Thymus (tissue), 11 donors: ENCODE data around the gene RAPSN. TPM values are rescaled to one million over a fixed set of nuclear protein-coding genes. Genes with fewer than 3 reads are reported as not detected.
A peak's percentile ranks its signal among the peaks of the same experiment; 100 is the strongest.

ENCODE experiments used
- DNase-seq, 9 donors: peaks; one replicate each; pipeline ENCODE4 v3.0.0-alpha.2; 2013; ENCODE audit warnings: low spot score in 9 of 9, low read depth in 6 of 9, missing footprints in 1 of 9
- H3K27ac ChIP-seq, 2 donors: one replicate each; pipeline ENCODE4 v1.5.1; 2013; ENCODE audit warnings: control low read depth in 1 of 2, low read depth in 1 of 2, low read length in 1 of 2, mild to moderate bottlenecking in 1 of 2, moderate library complexity in 1 of 2
- H3K27me3 ChIP-seq, 2 donors: one replicate each; pipeline ENCODE4 v1.5.1; 2013; ENCODE audit warnings: low read length in 1 of 2; ENCODE audit not compliant: control insufficient read depth in 2 of 2, insufficient read depth in 1 of 2
- H3K36me3 ChIP-seq, 2 donors: one replicate each; pipeline ENCODE4 v1.5.1; 2013; ENCODE audit warnings: low read length in 1 of 2, mild to moderate bottlenecking in 1 of 2, moderate library complexity in 1 of 2; ENCODE audit not compliant: control insufficient read depth in 2 of 2, insufficient read depth in 2 of 2
- H3K4me1 ChIP-seq, 2 donors: one replicate each; pipeline ENCODE4 v1.5.1; 2013; ENCODE audit warnings: low read length in 2 of 2; ENCODE audit not compliant: control insufficient read depth in 2 of 2, insufficient read depth in 2 of 2
- H3K4me3 ChIP-seq, 2 donors: one replicate each; pipeline ENCODE4 v1.5.1; 2013; ENCODE audit warnings: low read length in 2 of 2, control low read depth in 1 of 2, mild to moderate bottlenecking in 1 of 2
- H3K9me3 ChIP-seq, 2 donors: one replicate each; pipeline ENCODE4 v1.5.1; 2013; ENCODE audit warnings: low read length in 1 of 2, mild to moderate bottlenecking in 1 of 2; ENCODE audit not compliant: control insufficient read depth in 2 of 2, insufficient read depth in 1 of 2
- WGBS: extraction: QIAGEN DNeasy Blood & Tissue Kit; methylation state at CpG from one replicate; pipeline ENCODE4 v1.1.7; 2013; 5-methylcytosine and 5-hydroxymethylcytosine counted together
- polyA plus RNA-seq: library from polyadenylated mRNA; stranded (reverse); fragments of 200-250 nt; gene quantifications from one replicate; pipeline ENCODE4 v1.2.3, GENCODE V29; 2013
- total RNA-seq: library from RNA; stranded (reverse); fragments of 120-200 nt; gene quantifications from one replicate; pipeline ENCODE4 v1.2.4, GENCODE V29; 2013
- donor health status: healthy.

Gene RAPSN
- total and polyA plus RNA-seq, 2 donors = 0.42 to 0.66 TPM

- 92% methylated on average over 19 of the region's 19 CpGs for WGBS
These were observed 34.3 kb downstream of the RAPSN start for GRCh38 chr11:47414685-47415070.

GRCh38 chr11:47413908-47414684 is 34.8 kb downstream of the RAPSN start:
- DNase-seq = no peak
- H3K27ac ChIP-seq = no peak overlapping the region

More at GRCh38 chr11:47414685-47415070, 34.3 kb downstream of the RAPSN start:
- Histone ChIP-seq H3K4me3 (no peak overlapping the region), H3K27me3 (no peaks in the 10 kb centered on the region), H3K27ac (no peak overlapping the region), H3K9me3 (no peaks in the 10 kb centered on the region), H3K4me1 (no peaks in the 10 kb centered on the region), H3K36me3 (peaks cover 66 to 67% of the 10 kb centered on the region in 2 donors)
- no peak for DNase-seq

GRCh38 chr11:47413351-47413750 is 35.6 kb downstream of the RAPSN start:
- H3K9me3 ChIP-seq = no peaks in the 10 kb centered on the region
- no peak for DNase-seq
- H3K27ac ChIP-seq = no peak overlapping the region
- H3K4me1 ChIP-seq = peaks cover 6 to 9% of the 10 kb centered on the region in 2 donors
- H3K36me3 ChIP-seq = peaks cover 54 to 55% of the 10 kb centered on the region in 2 donors
- H3K4me3 ChIP-seq = no peak overlapping the region
- 95% methylated on average over 13 of the region's 13 CpGs for WGBS
- H3K27me3 ChIP-seq = no peaks in the 10 kb centered on the region

More at GRCh38 chr11:47413908-47414684, 34.8 kb downstream of the RAPSN start:
- peaks cover 3 to 4% of the 10 kb centered on the region in 2 donors for H3K4me1 ChIP-seq
- H3K36me3 ChIP-seq = peaks cover 61 to 63% of the 10 kb centered on the region in 2 donors
- no peaks in the 10 kb centered on the region for H3K27me3 ChIP-seq
- no peak overlapping the region for H3K4me3 ChIP-seq
- no peaks in the 10 kb centered on the region for H3K9me3 ChIP-seq
- 94% methylated on average over 16 of the region's 16 CpGs for WGBS

GRCh38 chr11:47411884-47412746 is 36.8 kb downstream of the RAPSN start:
- DNase-seq = no peak
- Histone ChIP-seq H3K4me1 (peaks cover 11 to 17% of the 10 kb centered on the region in 2 donors), H3K27ac (no peak overlapping the region)

GRCh38 chr11:47410370-47411264 is 38.3 kb downstream of the RAPSN start:
- Histone ChIP-seq H3K27me3 (no peaks in the 10 kb centered on the region), H3K36me3 (peaks cover 29 to 37% of the 10 kb centered on the region in 2 donors), H3K4me1 (peaks cover 11 to 20% of the 10 kb centered on the region in 2 donors), H3K27ac (no peak overlapping the region), H3K9me3 (no peaks in the 10 kb centered on the region), H3K4me3 (no peak overlapping the region)
- no peak for DNase-seq
- 90% methylated on average over 12 of the region's 12 CpGs for WGBS

More at GRCh38 chr11:47411884-47412746, 36.8 kb downstream of the RAPSN start:
- Histone ChIP-seq H3K27me3 (no peaks in the 10 kb centered on the region), H3K36me3 (peaks cover 43 to 45% of the 10 kb centered on the region in 2 donors), H3K4me3 (no peak overlapping the region), H3K9me3 (no peaks in the 10 kb centered on the region)
- WGBS = 87% methylated on average over 12 of the region's 12 CpGs

- Histone ChIP-seq H3K36me3 (peaks cover 26 to 28% of the 10 kb centered on the region in 2 donors), H3K27me3 (no peaks in the 10 kb centered on the region), H3K4me1 (peaks cover 11 to 20% of the 10 kb centered on the region in 2 donors), H3K9me3 (no peaks in the 10 kb centered on the region), H3K4me3 (peak overlapping the region; percentile 74 to 82), H3K27ac (peak overlapping the region in 1 of 2 donors; percentile 68)
- no peak for DNase-seq
- 95% methylated on average over 31 of the region's 31 CpGs for WGBS
These were observed 39.2 kb downstream of the RAPSN start for GRCh38 chr11:47409440-47410369.

- peaks cover 11 to 20% of the 10 kb centered on the region in 2 donors for H3K4me1 ChIP-seq
- H3K4me3 ChIP-seq = peak overlapping the region; percentile 74 to 82
- 18% methylated on average over 50 of the region's 50 CpGs for WGBS
- H3K9me3 ChIP-seq = no peaks in the 10 kb centered on the region
- H3K36me3 ChIP-seq = peaks cover 18 to 19% of the 10 kb centered on the region in 2 donors
- DNase-seq = peak in 1 of 9 donors; percentile 38
- peak overlapping the region; percentile 58 to 68 for H3K27ac ChIP-seq
- H3K27me3 ChIP-seq = no peaks in the 10 kb centered on the region
These were observed 40.1 kb downstream of the RAPSN start for GRCh38 chr11:47408598-47409439.
